K562 (cell line): ENCODE measurements around the gene RHOC. TPM values are rescaled to one million over a fixed set of nuclear protein-coding genes. Genes with fewer than 3 reads are reported as not detected.

ENCODE experiments used
- BACH1 ChIP-seq: fragments of 200-800 bp; sonication (Bioruptor generic); IDR thresholded peaks from 2 replicates; pipeline ENCODE4 v1.6.1; 2016; ENCODE audit warnings: missing genetic modification characterization, missing compliant biosample characterization
- CBX2 ChIP-seq: fragments of 200-600 bp; sonication (generic); IDR thresholded peaks from one replicate; pipeline ENCODE4 v1.6.1; 2012; ENCODE audit warnings: mild to moderate bottlenecking, low read length, inconsistent platforms; ENCODE audit not compliant: insufficient read depth, poor library complexity, severe bottlenecking
- GATAD2B ChIP-seq: fragments of 450-650 bp; IDR thresholded peaks from 2 replicates; pipeline ENCODE4 v1.6.1; 2017; ENCODE audit warnings: mild to moderate bottlenecking, borderline replicate concordance
- KAT2B ChIP-seq: IDR thresholded peaks from one replicate; pipeline ENCODE4 v1.6.1; 2012; ENCODE audit warnings: low read depth, mild to moderate bottlenecking, control low read depth, inconsistent platforms, low read length, moderate library complexity
- MAFK ChIP-seq: IDR thresholded peaks from 2 replicates; pipeline ENCODE4 v1.6.1; 2011; ENCODE audit warnings: low read length, improper control_type of control experiment
- MXI1 ChIP-seq: IDR thresholded peaks from 2 replicates; pipeline ENCODE4 v1.6.1; 2011; ENCODE audit warnings: low read depth, mild to moderate bottlenecking, improper control_type of control experiment, low read length
- PHF8 ChIP-seq: fragments of 200-600 bp; sonication (generic); IDR thresholded peaks from 2 replicates; pipeline ENCODE4 v1.6.1; 2012; ENCODE audit warnings: mixed run types, mild to moderate bottlenecking, inconsistent platforms, low read length, moderate library complexity, borderline replicate concordance
- TAF15 ChIP-seq: fragments of 200-400 bp; formaldehyde crosslinking; IDR thresholded peaks from 2 replicates; pipeline ENCODE4 v1.6.1; 2017; ENCODE audit warnings: mild to moderate bottlenecking, low read depth, low read length, moderate library complexity
- ZNF140 ChIP-seq: fragments of 250-450 bp; sonication (Bioruptor Pico); IDR thresholded peaks from 2 replicates; pipeline ENCODE4 v1.8.0; 2021; ENCODE audit warnings: moderate library complexity, mild to moderate bottlenecking, inconsistent platforms
- ZNF609 ChIP-seq: sonication (generic); formaldehyde crosslinking; IDR thresholded peaks from 2 replicates; pipeline ENCODE4 v1.8.1; 2023; ENCODE audit warnings: missing genetic modification reagents, mild to moderate bottlenecking, borderline replicate concordance
- ZNF695 ChIP-seq: fragments of 450-650 bp; formaldehyde crosslinking; IDR thresholded peaks from 2 replicates; pipeline ENCODE4 v1.4.0; 2020; ENCODE audit warnings: mild to moderate bottlenecking, moderate library complexity
- ZNF740 ChIP-seq, 3 experiments: fragments of 200-800 bp in 1 of 3; sonication (Bioruptor generic) in 1 of 3; sonication (generic) in 1 of 3; formaldehyde crosslinking in 1 of 3; IDR thresholded peaks; 2 replicates each; pipeline versions ENCODE4 v1.6.1 to v1.8.0; 2016 to 2022; ENCODE audit warnings: mild to moderate bottlenecking in 2 of 3, missing compliant biosample characterization in 2 of 3, missing genetic modification characterization in 2 of 3, missing genetic modification reagents in 1 of 3
- polyA plus RNA-seq, 8 experiments: library from polyadenylated mRNA; depleted of rRNA in 4 of 8; stranded (reverse) in 5 of 8; unstranded in 3 of 8; fragments of >200 nt; fragmentation: Nextera tagmentation in 2 of 8; fragmentation: Illumina TruSeq in 1 of 8; extraction: Ambion mirVana in 2 of 8; extraction: Trizol in 1 of 8; gene quantifications; 2 replicates each; pipeline versions ENCODE4 v1.2.1 to v1.2.3, GENCODE V29; 2011 to 2014; ENCODE audit warnings: inconsistent platforms in 1 of 8, missing spikeins in 1 of 8
- total RNA-seq, 7 experiments: library from RNA; depleted of rRNA in 6 of 7; stranded (reverse); fragments of >200 nt in 6 of 7; fragmentation: Illumina TruSeq in 2 of 7; extraction: Trizol in 2 of 7; gene quantifications; 2 replicates each; pipeline versions ENCODE4 v1.2.1 to v1.2.3, GENCODE V29; 2011 to 2021; ENCODE audit warnings: low replicate concordance in 1 of 7
- TF ChIP-seq, protein P1 (sequence below): fragments of 450-650 bp; IDR thresholded peaks from 2 replicates; pipeline ENCODE4 v1.7.0; 2016; ENCODE audit warnings: borderline replicate concordance
- TF ChIP-seq, protein P2 (sequence below): conservative IDR thresholded peaks from 2 replicates; pipeline ENCODE4 v1.6.1; 2011; ENCODE audit warnings: low read depth, mild to moderate bottlenecking, low read length; ENCODE audit not compliant: control insufficient read depth

The RHOC gene
- total and polyA plus RNA-seq, 9 of the 15 experiments (the other 6 are each of a cell fraction or from before 2014, with no cell fraction given): 35.2 to 364 (median 204) TPM

- TF ChIP-seq MAFK (peak; percentile 4; the same call in 1 of the 2 replicates), MXI1 (no peak), GATAD2B (peak; percentile 92), BACH1 (tag) (no peak), PHF8 (peak; percentile 52; the same call in 1 of the 2 replicates), ZNF695 (no peak), ZNF609 (CRISPR knock-in tag) (no peak), CBX2 (no peak), TAF15 (no peak), ZNF140 (no peak), KAT2B (no peak), ZNF740 (CRISPR knock-in tag; IDR thresholded peaks at IDR 0.05) (0 out of 2 replicates have a peak, but pooled peaks have one; percentile 46), ZNF740 (tag; IDR thresholded peaks at IDR 0.05) (0 out of 4 replicates have a peak, but pooled peaks of 1 of the 2 experiments have one; percentile 16)
- TF ChIP-seq, protein P1, sequence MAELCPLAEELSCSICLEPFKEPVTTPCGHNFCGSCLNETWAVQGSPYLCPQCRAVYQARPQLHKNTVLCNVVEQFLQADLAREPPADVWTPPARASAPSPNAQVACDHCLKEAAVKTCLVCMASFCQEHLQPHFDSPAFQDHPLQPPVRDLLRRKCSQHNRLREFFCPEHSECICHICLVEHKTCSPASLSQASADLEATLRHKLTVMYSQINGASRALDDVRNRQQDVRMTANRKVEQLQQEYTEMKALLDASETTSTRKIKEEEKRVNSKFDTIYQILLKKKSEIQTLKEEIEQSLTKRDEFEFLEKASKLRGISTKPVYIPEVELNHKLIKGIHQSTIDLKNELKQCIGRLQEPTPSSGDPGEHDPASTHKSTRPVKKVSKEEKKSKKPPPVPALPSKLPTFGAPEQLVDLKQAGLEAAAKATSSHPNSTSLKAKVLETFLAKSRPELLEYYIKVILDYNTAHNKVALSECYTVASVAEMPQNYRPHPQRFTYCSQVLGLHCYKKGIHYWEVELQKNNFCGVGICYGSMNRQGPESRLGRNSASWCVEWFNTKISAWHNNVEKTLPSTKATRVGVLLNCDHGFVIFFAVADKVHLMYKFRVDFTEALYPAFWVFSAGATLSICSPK: no peak
- TF ChIP-seq, protein P2, sequence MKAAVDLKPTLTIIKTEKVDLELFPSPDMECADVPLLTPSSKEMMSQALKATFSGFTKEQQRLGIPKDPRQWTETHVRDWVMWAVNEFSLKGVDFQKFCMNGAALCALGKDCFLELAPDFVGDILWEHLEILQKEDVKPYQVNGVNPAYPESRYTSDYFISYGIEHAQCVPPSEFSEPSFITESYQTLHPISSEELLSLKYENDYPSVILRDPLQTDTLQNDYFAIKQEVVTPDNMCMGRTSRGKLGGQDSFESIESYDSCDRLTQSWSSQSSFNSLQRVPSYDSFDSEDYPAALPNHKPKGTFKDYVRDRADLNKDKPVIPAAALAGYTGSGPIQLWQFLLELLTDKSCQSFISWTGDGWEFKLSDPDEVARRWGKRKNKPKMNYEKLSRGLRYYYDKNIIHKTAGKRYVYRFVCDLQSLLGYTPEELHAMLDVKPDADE: no peak
These were observed 484 bp upstream of the RHOC start (continued) for GRCh38 chr1:112707221-112708001.
